Neural cell (in vitro differentiated cells): ENCODE data around the gene AMIGO1.

Source experiments
- CTCF ChIP-seq: fragments of 450-650 bp; IDR thresholded peaks from 2 replicates; pipeline ENCODE4 v1.5.1; 2014; ENCODE audit warnings: antibody characterized with exemption, mild to moderate bottlenecking, moderate library complexity; ENCODE audit not compliant: poor library complexity, severe bottlenecking
- EZH2 ChIP-seq: fragments of 200-600, 300-800 bp; shearing (Covaris generic), sonication (generic); IDR thresholded peaks from 2 replicates; pipeline ENCODE4 v1.6.1; 2014; ENCODE audit warnings: antibody characterized with exemption, low read length, borderline replicate concordance, mild to moderate bottlenecking; ENCODE audit not compliant: insufficient read depth, poor library complexity, severe bottlenecking
- POLR2AphosphoS5 ChIP-seq: IDR thresholded peaks from 2 replicates; pipeline ENCODE4 v1.6.1; 2012
- REST ChIP-seq: IDR thresholded peaks from 2 replicates; pipeline ENCODE4 v1.6.1; 2012; ENCODE audit warnings: borderline replicate concordance
- SMC3 ChIP-seq: fragments of 450-650 bp; conservative IDR thresholded peaks from 2 replicates; pipeline ENCODE4 v1.6.1; 2014; ENCODE audit warnings: antibody characterized with exemption, mild to moderate bottlenecking, moderate library complexity; ENCODE audit not compliant: poor library complexity
- TAF1 ChIP-seq: IDR thresholded peaks from 2 replicates; pipeline ENCODE4 v1.6.1; 2012; ENCODE audit warnings: low read depth

GRCh38 chr1:109528712-109529111 is 19.2 kb upstream of the AMIGO1 start:
- TF ChIP-seq CTCF: no peak
- no peak for TF ChIP-seq EZH2
- TF ChIP-seq POLR2AphosphoS5: no peak
- TF ChIP-seq SMC3: no peak
- no peak for TF ChIP-seq REST
- TF ChIP-seq TAF1: no peak
